Panc1 (cell line): Measurements from ENCODE around the gene KCNMA1.

Experiments
- CTCF ChIP-seq: fragments of 450-650 bp; IDR thresholded peaks from 2 replicates; pipeline ENCODE4 v1.5.1; 2017; ENCODE audit warnings: mild to moderate bottlenecking
- POLR2AphosphoS5 ChIP-seq: IDR thresholded peaks from 2 replicates; pipeline ENCODE4 v1.6.1; 2012; ENCODE audit warnings: mild to moderate bottlenecking, low read depth, low read length, moderate library complexity
- REST ChIP-seq, 2 experiments: IDR thresholded peaks; 2 replicates each; pipeline ENCODE4 v1.6.1; 2011 to 2012; ENCODE audit warnings: low read depth in 2 of 2, control low read depth in 1 of 2, low read length in 1 of 2, mild to moderate bottlenecking in 1 of 2, moderate library complexity in 1 of 2; ENCODE audit not compliant: insufficient read depth in 1 of 2
- SIN3A ChIP-seq: IDR thresholded peaks from 2 replicates; pipeline ENCODE4 v1.6.1; 2012; ENCODE audit warnings: low read depth, mild to moderate bottlenecking, low read length, moderate library complexity, borderline replicate concordance; ENCODE audit not compliant: insufficient read depth

GRCh38 chr10:77386365-77386764, 251.2 kb downstream of the KCNMA1 start:
- TF ChIP-seq CTCF (no peak), REST (IDR thresholded peaks at IDR 0.05; ENCODE audit: insufficient read depth in 1 of 2, low read depth in 2 of 2, low read length in 1 of 2) (no peak), POLR2AphosphoS5 (no peak), SIN3A (no peak)
